ENCODE data around the gene ARL15. TPM values are rescaled to one million over a fixed set of nuclear protein-coding genes. Genes with fewer than 3 reads are reported as not detected.
A peak's percentile ranks its signal among the peaks of the same experiment; 100 is the strongest.

Gene ARL15
- total RNA-seq, 1 experiment from 2014 or later = 13.0 TPM

DNA sequence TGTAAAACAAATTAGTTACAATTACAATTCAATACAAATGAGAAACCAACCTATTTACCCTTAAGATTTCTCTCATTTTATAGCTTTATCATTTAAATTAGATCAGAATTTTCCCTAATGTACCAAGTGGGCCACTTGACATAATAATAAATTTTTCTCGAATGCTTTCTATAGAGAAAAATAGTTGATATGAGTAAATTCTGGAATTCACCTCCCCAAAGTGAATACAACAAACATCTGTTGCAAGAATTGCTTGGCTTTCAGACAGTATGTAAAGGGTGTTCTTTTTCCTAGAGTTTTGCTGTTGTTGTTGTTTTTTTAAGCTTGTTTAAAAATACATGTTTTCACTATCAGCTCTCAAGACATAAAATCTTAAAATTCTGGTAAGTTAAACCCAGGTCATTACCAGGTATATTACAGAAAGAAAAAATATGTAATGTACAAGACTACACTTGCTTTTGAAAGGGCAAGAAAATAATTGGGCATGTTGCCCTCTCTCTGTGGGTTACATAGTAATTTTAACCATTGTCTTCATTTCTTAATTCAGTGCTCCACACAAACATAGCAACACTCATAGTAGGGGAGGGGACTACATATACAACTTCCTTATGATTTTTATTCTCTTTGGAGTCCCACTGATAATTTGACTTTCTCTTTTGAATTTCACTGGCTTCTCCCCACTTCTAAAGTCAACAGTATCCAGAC is 200.6 kb downstream of the ARL15 start:
- H3K56ac ChIP-seq (ENCODE audit: insufficient read length, low read depth, low read length) = no peak overlapping the region
- no peak overlapping the region for H3K27ac ChIP-seq (ENCODE audit: insufficient read length, low read depth, low read length)
- no peak overlapping the region for H3K14ac ChIP-seq (ENCODE audit: insufficient read depth, low read length)
- no peak overlapping the region for H3K18ac ChIP-seq (ENCODE audit: insufficient read length, low read depth, low read length)
- Mint-ChIP-seq H3K4me3 (no peak overlapping the region), H3K36me3 (ENCODE audit: insufficient read depth in 1 of 3, low read depth in 3 of 3) (peaks cover 4 to 12% (median 11%) of the 10 kb centered on the region in 3 experiments; a peak in 4 of 7 replicates), H3K4me1 (peaks cover 4 to 9% of the 10 kb centered on the region in 2 experiments), H3K9me3 (peaks cover 3 to 8% of the 10 kb centered on the region in 2 experiments; a peak in 4 of 5 replicates), H3K27ac (peak overlapping the region in 1 of 3 experiments; percentile 57; a peak in 1 of 7 replicates), H3K27me3 (ENCODE audit: low read depth) (no peaks in the 10 kb centered on the region)
- H4K5ac ChIP-seq (ENCODE audit: insufficient read length, low read depth, low read length) = no peak overlapping the region
- no peaks in the 10 kb centered on the region for H3K23me2 ChIP-seq (ENCODE audit: insufficient read length, low read depth, low read length, poor library complexity, severe bottlenecking)
- H2BK15ac ChIP-seq (ENCODE audit: low read depth, low read length) = no peak overlapping the region
- no peaks in the 10 kb centered on the region for H4K20me1 ChIP-seq (ENCODE audit: control insufficient read depth, insufficient read depth, insufficient read length)
- H4K8ac ChIP-seq (replicated peaks; ENCODE audit: insufficient read length, low read depth, low read length) = no peak overlapping the region
- H2BK20ac ChIP-seq (ENCODE audit: low read depth, low read length, poor library complexity, severe bottlenecking) = no peak overlapping the region
- H3K9ac ChIP-seq (ENCODE audit: extremely low read depth, insufficient read length, low read length) = no peak overlapping the region
- no peaks in the 10 kb centered on the region for H3K79me1 ChIP-seq (ENCODE audit: insufficient read depth, low read depth, low read length, poor library complexity, severe bottlenecking)
- H4K91ac ChIP-seq (ENCODE audit: insufficient read length, low read depth, low read length) = no peak overlapping the region
- H3K4me2 ChIP-seq (ENCODE audit: insufficient read depth, insufficient read length, low read length) = no peak overlapping the region
- no peaks in the 10 kb centered on the region for H3K79me2 ChIP-seq (ENCODE audit: insufficient read depth, low read length)
- no peak overlapping the region for H3K4ac ChIP-seq (ENCODE audit: low read depth, low read length)
- no peaks in the 10 kb centered on the region for H3K27me3 ChIP-seq (ENCODE audit: insufficient read depth, low read length)
- no peak for DNase-seq
- no peak overlapping the region for H2AFZ ChIP-seq (ENCODE audit: low read length)
- no peak overlapping the region for H2BK12ac ChIP-seq (ENCODE audit: insufficient read length, low read depth, low read length)
- no peak overlapping the region for H3K23ac ChIP-seq (ENCODE audit: insufficient read length, low read depth, low read length)
- no peak for TF ChIP-seq CTCF (conservative IDR thresholded peaks at IDR 0.05)
- H2AK5ac ChIP-seq (ENCODE audit: insufficient read length, low read length) = no peak overlapping the region
- no peak overlapping the region for H2BK120ac ChIP-seq (ENCODE audit: low read depth, low read length, poor library complexity, severe bottlenecking)
- H2BK5ac ChIP-seq (ENCODE audit: insufficient read length, low read length) = no peak overlapping the region
- no peaks in the 10 kb centered on the region for H3K9me3 ChIP-seq (ENCODE audit: control insufficient read depth, low read depth, low read length)
- WGBS (ENCODE audit: extremely low coverage, insufficient read length, low lambda C conversion rate) = no CpG with 5 or more reads among the region's 1 CpG
- H3K4me1 ChIP-seq (ENCODE audit: insufficient read depth, low read length) = peaks cover 3% of the 10 kb centered on the region; the same call in 1 of the 2 replicates
- no peak overlapping the region for H3T11ph ChIP-seq (ENCODE audit: low read length)
